ENCODE data around the gene CXCL9.
"Not testable (repeated sequence)": the region's sequence is repeated elsewhere in the genome, so short reads cannot be mapped to it uniquely, and the experiment has no call there.

CXCL9 gene

GRCh38 chr4:75968084-75968483 lies 39.2 kb downstream of the CXCL9 start:
- Histone ChIP-seq H3K36me3 (ENCODE audit: insufficient read depth, low read length) (peaks cover 93% of the 10 kb centered on the region), H3K9me3 (ENCODE audit: insufficient read depth, low read depth, low read length) (peaks cover 6% of the 10 kb centered on the region), H2AFZ (ENCODE audit: low read length) (no peak overlapping the region), H3K9ac (ENCODE audit: low read depth, low read length, poor library complexity, severe bottlenecking) (no peak overlapping the region), H3K79me2 (ENCODE audit: insufficient read depth, low read length) (no peaks in the 10 kb centered on the region), H3K9me2 (replicated peaks; ENCODE audit: low read depth, low read length) (no peaks in the 10 kb centered on the region), H3K27me3 (ENCODE audit: insufficient read depth, low read length, poor library complexity, severe bottlenecking) (no peaks in the 10 kb centered on the region), H3K4me3 (ENCODE audit: low read length, poor library complexity, severe bottlenecking) (no peak overlapping the region), H3K4me2 (ENCODE audit: low read depth, low read length, poor library complexity, severe bottlenecking) (no peak overlapping the region), H4K20me1 (ENCODE audit: insufficient read depth, low read length, poor library complexity, severe bottlenecking) (no peaks in the 10 kb centered on the region), H3K4me1 (ENCODE audit: insufficient read depth, low read length, poor library complexity, severe bottlenecking) (no peaks in the 10 kb centered on the region), H3F3A (ENCODE audit: low read depth) (no peaks in the 10 kb centered on the region)
- TF ChIP-seq CTCF (conservative IDR thresholded peaks at IDR 0.05; ENCODE audit: low read length), result no peak

- Histone ChIP-seq H3K4me3 (ENCODE audit: low read length, poor library complexity, severe bottlenecking) (no peak overlapping the region), H2AFZ (ENCODE audit: low read length) (no peak overlapping the region), H3K9ac (ENCODE audit: low read depth, low read length, poor library complexity, severe bottlenecking) (no peak overlapping the region), H3K36me3 (ENCODE audit: insufficient read depth, low read length) (peaks cover 76% of the 10 kb centered on the region), H3K4me2 (ENCODE audit: low read depth, low read length, poor library complexity, severe bottlenecking) (no peak overlapping the region), H4K20me1 (ENCODE audit: insufficient read depth, low read length, poor library complexity, severe bottlenecking) (no peaks in the 10 kb centered on the region), H3K4me1 (ENCODE audit: insufficient read depth, low read length, poor library complexity, severe bottlenecking) (no peaks in the 10 kb centered on the region), H3K27me3 (ENCODE audit: insufficient read depth, low read length, poor library complexity, severe bottlenecking) (no peaks in the 10 kb centered on the region), H3K9me2 (replicated peaks; ENCODE audit: low read depth, low read length) (no peaks in the 10 kb centered on the region), H3K9me3 (ENCODE audit: insufficient read depth, low read depth, low read length) (peaks cover 6% of the 10 kb centered on the region), H3F3A (ENCODE audit: low read depth) (no peaks in the 10 kb centered on the region), H3K79me2 (ENCODE audit: insufficient read depth, low read length) (no peaks in the 10 kb centered on the region)
- TF ChIP-seq CTCF (conservative IDR thresholded peaks at IDR 0.05; ENCODE audit: low read length), result no peak
- no peak for TF ChIP-seq EZH2phosphoT487 (IDR thresholded peaks at IDR 0.05; ENCODE audit: borderline replicate concordance)
These were observed 43.8 kb downstream of the CXCL9 start for GRCh38 chr4:75963558-75963957.

GRCh38 chr4:75962072-75962471 lies 45.2 kb downstream of the CXCL9 start:
- H3K4me3 ChIP-seq (ENCODE audit: low read length, poor library complexity, severe bottlenecking); H4K20me1 ChIP-seq (ENCODE audit: insufficient read depth, low read length, poor library complexity, severe bottlenecking); H3K9me2 ChIP-seq (replicated peaks; ENCODE audit: low read depth, low read length); H2AFZ ChIP-seq (ENCODE audit: low read length); H3K9ac ChIP-seq (ENCODE audit: low read depth, low read length, poor library complexity, severe bottlenecking); H3K79me2 ChIP-seq (ENCODE audit: insufficient read depth, low read length); H3K27me3 ChIP-seq (ENCODE audit: insufficient read depth, low read length, poor library complexity, severe bottlenecking); H3K4me1 ChIP-seq (ENCODE audit: insufficient read depth, low read length, poor library complexity, severe bottlenecking); H3K4me2 ChIP-seq (ENCODE audit: low read depth, low read length, poor library complexity, severe bottlenecking); H3F3A ChIP-seq (ENCODE audit: low read depth); H3K9me3 ChIP-seq (ENCODE audit: insufficient read depth, low read depth, low read length): not testable (repeated sequence)
- peaks cover 76% of the 10 kb centered on the region for H3K36me3 ChIP-seq (ENCODE audit: insufficient read depth, low read length)

GRCh38 chr4:75958546-75958945 lies 48.8 kb downstream of the CXCL9 start:
- H3K4me3 ChIP-seq (ENCODE audit: low read length, poor library complexity, severe bottlenecking); H3K4me1 ChIP-seq (ENCODE audit: insufficient read depth, low read length, poor library complexity, severe bottlenecking); H3K9me2 ChIP-seq (replicated peaks; ENCODE audit: low read depth, low read length); H3K79me2 ChIP-seq (ENCODE audit: insufficient read depth, low read length); H3K4me2 ChIP-seq (ENCODE audit: low read depth, low read length, poor library complexity, severe bottlenecking); H3F3A ChIP-seq (ENCODE audit: low read depth); H4K20me1 ChIP-seq (ENCODE audit: insufficient read depth, low read length, poor library complexity, severe bottlenecking); H3K27me3 ChIP-seq (ENCODE audit: insufficient read depth, low read length, poor library complexity, severe bottlenecking); H3K9ac ChIP-seq (ENCODE audit: low read depth, low read length, poor library complexity, severe bottlenecking); H2AFZ ChIP-seq (ENCODE audit: low read length); H3K9me3 ChIP-seq (ENCODE audit: insufficient read depth, low read depth, low read length): not testable (repeated sequence)
- H3K36me3 ChIP-seq (ENCODE audit: insufficient read depth, low read length), result peaks cover 67% of the 10 kb centered on the region

GRCh38 chr4:75954811-75955210 lies 52.5 kb downstream of the CXCL9 start:
- H3K36me3 ChIP-seq (ENCODE audit: insufficient read depth, low read length), result peaks cover 75% of the 10 kb centered on the region
- H3K4me1 ChIP-seq (ENCODE audit: insufficient read depth, low read length, poor library complexity, severe bottlenecking); H3K9me3 ChIP-seq (ENCODE audit: insufficient read depth, low read depth, low read length); H3K4me2 ChIP-seq (ENCODE audit: low read depth, low read length, poor library complexity, severe bottlenecking); H4K20me1 ChIP-seq (ENCODE audit: insufficient read depth, low read length, poor library complexity, severe bottlenecking); H3K27me3 ChIP-seq (ENCODE audit: insufficient read depth, low read length, poor library complexity, severe bottlenecking); H3K9me2 ChIP-seq (replicated peaks; ENCODE audit: low read depth, low read length); H3K4me3 ChIP-seq (ENCODE audit: low read length, poor library complexity, severe bottlenecking); H3K9ac ChIP-seq (ENCODE audit: low read depth, low read length, poor library complexity, severe bottlenecking); H3F3A ChIP-seq (ENCODE audit: low read depth); H2AFZ ChIP-seq (ENCODE audit: low read length); H3K79me2 ChIP-seq (ENCODE audit: insufficient read depth, low read length): not testable (repeated sequence)

Measured in Loucy (cell line).